HG03571 (cell line): Measurements from ENCODE around the gene TSFM.

Experiments
- ATAC-seq: cut with Tn5 transposase; IDR thresholded peaks from one replicate; pipeline ENCODE4 v1.9.1; 2021; ENCODE audit not compliant: unreplicated experiment

TSFM gene

DNA sequence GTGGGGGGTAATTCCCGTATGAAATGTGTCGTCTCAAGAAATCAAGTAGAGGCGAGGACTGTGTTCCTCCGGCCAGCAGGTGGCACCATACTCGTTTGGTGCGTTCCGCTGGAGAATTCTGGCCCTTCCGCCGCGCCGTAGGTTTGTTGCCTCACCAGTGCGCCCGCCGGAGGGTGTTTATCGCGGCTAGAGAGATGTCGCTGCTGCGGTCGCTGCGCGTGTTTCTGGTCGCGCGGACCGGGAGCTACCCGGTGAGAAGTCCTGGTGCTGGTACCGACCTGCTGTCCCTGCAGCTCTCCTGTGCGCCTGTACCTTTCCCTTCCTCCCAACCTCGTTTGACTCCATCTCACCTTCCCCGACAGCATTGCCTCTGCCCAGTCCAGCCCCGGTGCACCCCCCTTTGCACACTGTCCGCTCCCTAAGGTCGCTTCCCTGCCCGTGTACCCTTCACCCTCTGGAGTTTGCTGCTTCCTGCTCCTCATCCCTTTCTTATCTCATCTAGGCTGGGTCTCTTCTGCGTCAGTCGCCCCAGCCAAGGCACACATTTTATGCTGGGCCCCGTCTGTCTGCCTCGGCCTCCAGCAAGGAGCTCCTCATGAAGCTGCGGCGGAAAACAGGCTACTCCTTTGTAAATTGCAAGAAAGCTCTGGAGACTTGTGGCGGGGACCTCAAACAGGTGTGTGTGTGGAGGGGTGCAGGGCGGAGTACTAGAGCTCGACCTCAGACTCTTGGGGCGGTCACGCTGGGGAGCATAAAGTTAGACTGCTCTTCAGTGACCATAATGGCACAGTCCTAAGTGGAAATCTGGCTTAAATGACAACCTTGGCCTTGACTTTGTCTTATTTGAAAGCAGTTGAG is at the start of gene TSFM:
Gene TSFM (plus strand): TSS at position 180 of the 858 bp plus-strand sequence. CDS start 15 bp downstream, at position 195.
- ATAC-seq: peak; percentile 93

DNA sequence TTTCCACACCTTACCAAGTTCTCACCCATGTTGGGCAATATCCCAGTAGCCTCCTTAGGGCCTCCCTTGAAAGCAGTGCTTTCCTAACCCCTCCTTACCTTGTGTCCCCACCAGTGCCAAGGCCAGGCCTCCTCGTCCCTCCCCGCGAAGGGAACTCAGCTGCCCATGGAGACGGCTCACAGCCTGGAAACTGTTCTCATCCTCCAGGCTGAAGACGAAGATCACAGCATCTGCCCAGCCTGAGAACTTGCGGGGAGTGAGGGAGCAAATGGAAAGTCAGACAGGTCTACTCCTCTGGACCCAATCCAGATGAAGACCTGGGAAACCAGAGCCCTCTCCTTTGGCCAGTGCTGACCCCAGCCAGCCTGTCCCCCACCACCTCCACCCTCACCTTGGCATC is 48.7 kb upstream of the TSFM start:
- no peak for ATAC-seq

- ATAC-seq: no peak
Observed at GRCh38 chr12:57734591-57734990, 48.0 kb upstream of the TSFM start.

DNA sequence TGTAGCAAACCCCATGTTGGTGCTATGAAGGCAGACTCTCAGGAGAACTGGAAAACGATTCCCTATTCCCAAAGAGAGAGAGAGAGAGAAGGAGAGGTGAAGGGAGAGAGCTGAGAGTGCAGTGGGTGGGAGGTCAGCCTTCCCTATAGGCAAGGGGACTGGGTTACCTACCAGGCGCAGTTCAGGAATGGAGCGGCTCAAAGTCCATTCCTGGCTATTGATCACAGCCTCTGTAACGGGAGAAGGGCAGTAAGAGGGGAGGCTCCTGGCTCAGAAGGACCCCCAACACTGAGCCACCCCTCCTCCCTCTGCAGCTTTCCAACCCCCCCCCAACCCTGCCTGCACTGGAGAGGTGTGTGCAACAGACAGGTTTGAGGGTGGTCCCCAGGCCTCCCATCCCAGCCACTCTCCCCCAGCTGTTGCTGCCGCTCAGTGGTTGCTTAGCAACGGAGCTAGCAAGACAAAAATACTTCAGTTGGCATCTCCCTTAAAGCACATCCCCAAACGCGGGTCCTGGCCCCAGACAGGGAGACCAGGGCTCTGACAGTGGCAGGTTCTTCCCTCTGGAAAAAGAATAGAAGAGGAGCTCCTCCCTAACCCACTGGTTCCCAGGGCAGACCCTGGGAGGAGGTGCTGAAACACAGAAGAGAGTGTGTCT is 47.3 kb upstream of the TSFM start:
- no peak for ATAC-seq

DNA sequence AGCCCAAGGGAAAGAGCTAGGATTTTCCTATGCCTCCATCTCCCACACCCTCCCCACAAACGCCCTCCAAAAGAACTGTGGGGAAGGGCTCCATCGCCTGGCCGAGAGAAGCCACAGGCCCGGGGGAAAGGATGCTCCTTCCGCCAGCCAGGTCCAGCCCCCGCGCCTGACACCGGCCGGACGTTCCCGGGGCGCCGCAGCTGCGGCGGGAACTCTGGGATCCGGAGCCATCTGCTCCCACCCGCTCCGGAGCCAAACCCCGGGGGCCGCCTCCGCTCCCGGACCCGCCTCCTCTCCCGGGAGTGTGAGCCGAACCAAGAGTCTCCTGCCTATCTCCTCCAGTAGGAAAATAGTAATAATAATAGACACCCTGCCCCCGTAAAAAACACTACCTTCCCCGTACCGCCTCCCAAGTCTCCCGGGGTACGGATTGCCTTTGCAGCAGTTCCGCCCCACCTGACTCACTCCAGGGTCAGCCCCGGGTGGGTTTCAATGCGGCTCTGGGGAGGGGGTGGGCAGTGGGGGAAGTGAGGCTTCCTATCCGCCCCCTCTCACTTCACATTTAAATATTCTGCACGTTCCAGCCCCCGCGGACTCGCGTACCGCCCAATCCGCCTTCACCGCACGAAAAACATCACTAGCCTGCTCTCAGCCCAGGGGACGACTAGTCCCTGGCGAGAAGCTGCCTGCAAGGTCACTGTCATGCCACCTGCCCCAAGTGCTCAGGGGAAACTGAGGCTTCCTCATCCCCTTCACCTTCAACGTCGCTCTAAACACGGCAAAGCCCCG is 46.4 kb upstream of the TSFM start:
- no peak for ATAC-seq

- no peak for ATAC-seq
Observed at GRCh38 chr12:57736741-57737466, 45.7 kb upstream of the TSFM start.

DNA sequence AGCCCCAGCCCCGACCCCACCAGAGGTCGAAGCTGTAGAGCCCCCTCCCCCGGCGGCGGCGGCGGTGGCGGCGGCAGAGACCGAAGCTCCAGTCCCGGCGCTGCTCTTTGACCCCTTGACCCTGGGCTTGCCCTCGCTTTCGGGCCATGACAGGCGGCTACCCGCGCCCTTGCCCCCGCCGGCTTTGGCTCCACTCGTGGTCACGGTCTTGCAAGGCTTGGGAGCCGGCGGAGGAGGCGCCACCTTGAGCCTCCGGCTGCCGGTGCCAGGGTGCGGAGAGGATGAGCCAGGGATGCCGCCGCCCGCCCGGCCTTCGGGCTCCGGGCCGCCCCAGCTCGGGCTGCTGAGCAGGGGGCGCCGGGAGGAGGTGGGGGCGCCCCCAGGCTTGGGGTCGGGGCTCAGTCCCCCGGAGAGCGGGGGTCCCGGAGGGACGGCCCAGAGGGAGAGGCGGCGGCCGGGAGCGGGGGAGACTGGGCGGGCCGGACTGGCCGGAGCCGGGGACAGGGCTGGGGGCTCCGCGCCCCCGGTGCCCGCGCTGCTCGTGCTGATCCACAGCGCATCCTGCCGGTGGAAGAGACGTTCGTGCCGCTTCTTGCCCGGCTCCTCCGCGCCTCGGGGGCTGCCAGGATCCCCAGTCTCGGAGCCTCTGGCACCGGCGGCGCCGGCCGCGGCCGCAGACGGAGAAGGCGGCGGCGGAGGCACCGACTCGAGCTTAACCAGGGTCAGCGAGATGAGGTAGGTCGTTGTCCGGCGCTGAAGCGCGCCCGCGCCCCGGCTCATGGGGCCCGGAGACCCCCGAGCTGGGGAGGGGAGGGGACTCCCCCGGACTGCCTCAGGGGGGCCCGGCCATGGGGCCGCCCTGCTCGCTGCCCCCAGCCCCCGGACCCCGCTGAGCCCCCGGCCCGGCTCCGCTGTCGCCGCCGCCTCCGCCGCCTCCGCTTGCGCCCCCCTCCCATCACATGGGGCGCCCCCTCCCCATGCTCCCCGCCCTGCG is 44.8 kb upstream of the TSFM start:
- no peak for ATAC-seq

DNA sequence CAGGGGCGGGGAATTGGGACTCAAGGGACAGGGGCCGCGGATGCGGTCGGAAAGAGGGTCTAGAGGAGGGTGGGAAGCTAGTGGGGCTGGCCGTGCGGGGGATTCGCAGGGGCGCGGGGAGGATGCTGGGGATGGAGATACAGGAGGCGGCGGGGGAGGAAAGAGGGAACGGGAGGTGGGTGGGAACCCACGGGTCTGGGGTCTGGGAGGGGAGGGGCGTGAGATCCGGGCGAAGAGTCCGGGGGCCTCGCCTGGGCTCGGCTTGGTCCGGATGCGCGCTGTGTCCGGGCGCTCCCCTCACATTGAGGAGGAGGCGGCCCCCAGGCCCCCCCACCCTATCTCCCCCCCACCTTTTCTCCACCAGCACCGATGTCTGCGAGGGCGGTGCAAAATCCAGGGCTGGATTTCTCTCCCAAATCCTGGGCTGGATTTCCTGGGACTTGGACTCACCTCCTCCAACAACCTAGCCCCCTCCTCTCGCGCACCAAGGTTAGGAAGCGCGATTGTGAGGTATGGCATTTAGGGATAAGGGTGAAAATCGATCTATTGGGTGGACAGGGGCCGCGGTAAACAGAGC is 43.8 kb upstream of the TSFM start, which contains the start of gene AGAP2:
Gene AGAP2 (minus strand): TSS at position 82 of the 577 bp plus-strand sequence. CDS start 496 bp downstream, outside the sequence.
- no peak for ATAC-seq

GRCh38 chr12:57739387-57739786 is 43.2 kb upstream of the TSFM start:
- no peak for ATAC-seq

- no peak for ATAC-seq
Observed at GRCh38 chr12:57739914-57740538, 42.6 kb upstream of the TSFM start.

DNA sequence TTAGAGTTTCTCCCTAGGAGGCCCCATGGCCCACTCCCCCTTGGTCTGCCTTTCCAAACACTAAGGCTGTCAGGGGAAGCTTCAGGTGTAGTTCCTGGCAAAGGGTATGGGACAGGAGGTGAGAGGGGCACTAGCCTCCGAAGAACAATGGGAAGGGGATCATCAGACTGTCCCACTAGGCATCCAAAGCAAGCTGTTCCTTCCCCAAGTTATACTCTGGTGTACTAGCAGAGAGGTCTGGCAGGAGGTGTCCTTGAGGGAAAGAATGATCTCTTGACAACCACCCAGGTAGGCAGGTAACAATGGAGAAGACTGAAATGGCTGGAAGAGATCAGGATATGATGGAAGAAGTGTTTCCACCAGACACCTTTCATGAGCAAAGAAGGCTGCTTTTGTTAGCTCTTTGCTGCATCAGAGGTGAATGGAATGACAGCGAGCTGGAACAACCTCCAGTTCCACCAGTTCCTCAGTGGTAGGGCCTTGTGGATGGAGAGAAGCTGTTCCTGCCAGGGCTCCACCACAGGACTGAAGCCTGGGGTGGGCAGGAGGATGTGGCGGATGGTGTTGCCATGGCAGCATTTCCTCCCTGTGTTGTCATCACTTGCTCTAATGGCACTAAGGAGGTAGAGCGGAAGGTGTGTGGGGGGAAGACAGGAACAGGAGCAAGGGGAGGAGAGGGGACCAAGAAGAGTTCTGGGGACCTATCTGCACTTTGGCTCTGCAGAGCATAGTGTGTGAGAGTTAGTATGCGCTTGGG is 41.8 kb upstream of the TSFM start:
- ATAC-seq: peak; percentile 46

DNA sequence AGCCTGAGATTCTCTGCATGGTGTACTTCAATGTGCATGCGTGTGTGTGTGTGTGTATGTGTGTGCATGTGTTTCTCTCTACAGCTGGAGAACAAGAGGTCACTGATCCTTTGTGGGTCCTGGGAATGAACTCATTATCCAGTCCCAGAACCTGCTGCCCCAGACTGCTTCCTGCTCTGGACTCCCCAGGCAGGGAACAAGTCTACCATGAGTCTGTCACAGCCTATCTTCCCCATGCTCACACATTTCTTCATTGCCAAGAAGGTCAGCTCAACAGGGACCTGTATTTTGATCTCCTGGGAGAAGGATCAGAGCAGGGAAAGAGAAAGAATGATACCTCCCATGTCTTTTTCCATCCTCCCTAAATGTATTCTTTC is 41.2 kb upstream of the TSFM start:
- no peak for ATAC-seq

GRCh38 chr12:57741844-57742738 is 40.5 kb upstream of the TSFM start:
- peak; percentile 48 for ATAC-seq

- ATAC-seq: no peak
Observed at GRCh38 chr12:57743769-57744168, 38.8 kb upstream of the TSFM start.

GRCh38 chr12:57744194-57744776 is 38.3 kb upstream of the TSFM start:
- ATAC-seq: peak; percentile 36

DNA sequence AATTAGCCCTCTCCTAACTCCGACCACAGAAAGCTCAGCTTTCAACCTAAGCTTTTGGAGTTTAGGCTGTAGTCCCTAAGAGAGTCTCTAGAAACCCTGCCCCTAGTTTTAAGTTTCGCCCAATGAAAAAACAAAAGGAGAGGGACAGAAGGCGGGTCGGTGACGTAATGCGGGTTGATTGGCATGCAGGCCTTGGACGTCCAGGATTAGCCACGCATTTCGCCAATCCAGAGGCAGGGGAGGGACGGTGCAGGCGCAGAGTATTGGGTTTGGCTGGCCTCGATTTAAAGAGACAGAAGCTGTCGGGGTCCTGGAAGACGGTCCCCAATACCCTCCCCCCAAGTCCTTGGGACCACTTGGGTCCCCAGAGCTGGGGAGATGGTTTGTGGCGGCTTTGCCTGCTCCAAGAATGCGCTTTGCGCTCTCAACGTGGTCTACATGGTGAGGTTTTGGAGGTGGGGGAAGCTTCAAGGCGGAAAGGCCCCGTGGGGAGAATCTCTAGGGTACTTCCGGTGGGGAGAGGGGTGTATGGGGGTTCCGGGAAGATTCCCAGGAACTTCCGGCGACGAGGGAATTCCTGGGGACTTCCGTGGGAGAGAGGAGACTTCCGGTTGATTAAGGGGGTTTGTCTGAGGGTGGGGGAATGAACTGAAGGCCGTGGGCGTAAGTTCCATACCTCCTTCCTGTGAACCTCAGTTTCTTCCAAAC is 37.7 kb upstream of the TSFM start, which contains the start of gene TSPAN31:
Gene TSPAN31 (plus strand): TSS at position 263 of the 708 bp plus-strand sequence. CDS start 116 bp downstream, at position 379.
- ATAC-seq: peak; percentile 76
